NCI-H1417 treated with DMSO at 0.1 percent for 48 hours (cell line): ENCODE results near the gene CRTC2.

Source experiments
- DNase-seq: peaks from one replicate; lab custom pipeline; 2025; lab: John Stamatoyannopoulos, UW

CRTC2 gene

GRCh38 chr1:153946622-153947241 is 11.7 kb downstream of the CRTC2 start, which contains the start of gene DENND4B:
DENND4B (minus strand) TSS chr1:153946718; CDS start chr1:153944374, 2,344 bp downstream.
- DNase-seq: no peak

GRCh38 chr1:153945795-153946621 is 12.4 kb downstream of the CRTC2 start:
- DNase-seq: no peak

GRCh38 chr1:153945131-153945794 is 13.1 kb downstream of the CRTC2 start:
- no peak for DNase-seq

GRCh38 chr1:153944827-153945117 is 13.6 kb downstream of the CRTC2 start:
- no peak for DNase-seq

- no peak for DNase-seq
Observed at GRCh38 chr1:153944005-153944826, 14.2 kb downstream of the CRTC2 start.

GRCh38 chr1:153942766-153943549 is 15.5 kb downstream of the CRTC2 start:
- no peak for DNase-seq

- DNase-seq: no peak
Observed at GRCh38 chr1:153941826-153942725, 16.3 kb downstream of the CRTC2 start.

GRCh38 chr1:153940756-153941155 is 17.7 kb downstream of the CRTC2 start:
- DNase-seq: no peak

GRCh38 chr1:153939476-153939875 is 18.9 kb downstream of the CRTC2 start:
- DNase-seq: no peak

GRCh38 chr1:153938996-153939395 is 19.4 kb downstream of the CRTC2 start:
- DNase-seq: no peak

- no peak for DNase-seq
Observed at GRCh38 chr1:153937331-153937730, 21.1 kb downstream of the CRTC2 start.

- DNase-seq: no peak
Observed at GRCh38 chr1:153936011-153936802, 22.2 kb downstream of the CRTC2 start.

GRCh38 chr1:153934746-153935145 is 23.7 kb downstream of the CRTC2 start:
- DNase-seq: no peak

GRCh38 chr1:153933955-153934354 is 24.5 kb downstream of the CRTC2 start:
- no peak for DNase-seq

- no peak for DNase-seq
Observed at GRCh38 chr1:153933430-153933829, 25.0 kb downstream of the CRTC2 start.

- DNase-seq: no peak
Observed at GRCh38 chr1:153932156-153933131, 26.0 kb downstream of the CRTC2 start.

GRCh38 chr1:153929981-153930948 is 28.1 kb downstream of the CRTC2 start:
- no peak for DNase-seq
